GM21367 (cell line): Measurements from ENCODE around the gene ADGRF3.
"Not testable (repeated sequence)": the region's sequence is repeated elsewhere in the genome, so short reads cannot be mapped to it uniquely, and the experiment has no call there.

Experiments used
- ATAC-seq: cut with Tn5 transposase; IDR thresholded peaks from one replicate; pipeline ENCODE4 v1.9.1; 2021; ENCODE audit not compliant: unreplicated experiment

The ADGRF3 gene

GRCh38 chr2:26352892-26353291 is 6.3 kb upstream of the ADGRF3 start:
- no peak for ATAC-seq

- no peak for ATAC-seq
These were observed 4.9 kb upstream of the ADGRF3 start for GRCh38 chr2:26351375-26352090.

GRCh38 chr2:26349690-26350089 is 3.1 kb upstream of the ADGRF3 start:
- ATAC-seq = no peak

- ATAC-seq = no peak
These were observed 787 bp upstream of the ADGRF3 start for GRCh38 chr2:26347286-26347865.

- ATAC-seq = peak; percentile 89
These were observed 790 bp downstream of the ADGRF3 start, which contains the start of gene SELENOI for GRCh38 chr2:26345545-26346453. TSS of gene SELENOI (plus strand) at chr2:26346143. CDS start at chr2:26346233, 90 bp downstream.

GRCh38 chr2:26345283-26345544 is 1.4 kb downstream of the ADGRF3 start:
- ATAC-seq = no peak

- ATAC-seq = no peak
These were observed 1.9 kb downstream of the ADGRF3 start for GRCh38 chr2:26344581-26345282.

GRCh38 chr2:26340831-26341230 is 5.8 kb downstream of the ADGRF3 start:
- ATAC-seq = no peak

- no peak for ATAC-seq
These were observed 9.3 kb downstream of the ADGRF3 start for GRCh38 chr2:26337298-26337697.

GRCh38 chr2:26336719-26337118 is 9.9 kb downstream of the ADGRF3 start:
- no peak for ATAC-seq

- no peak for ATAC-seq
These were observed 11.4 kb downstream of the ADGRF3 start for GRCh38 chr2:26335231-26335630.

- no peak for ATAC-seq
These were observed 13.3 kb downstream of the ADGRF3 start for GRCh38 chr2:26333293-26333692.

GRCh38 chr2:26331321-26331720 is 15.3 kb downstream of the ADGRF3 start:
- ATAC-seq = not testable (repeated sequence)

- ATAC-seq = no peak
These were observed 16.0 kb downstream of the ADGRF3 start for GRCh38 chr2:26330604-26331003.

- ATAC-seq = peak; percentile 82
These were observed 16.5 kb downstream of the ADGRF3 start for GRCh38 chr2:26330114-26330549.

GRCh38 chr2:26329083-26329482 is 17.5 kb downstream of the ADGRF3 start:
- not testable (repeated sequence) for ATAC-seq

- no peak for ATAC-seq
These were observed 19.0 kb downstream of the ADGRF3 start for GRCh38 chr2:26327291-26328272.

GRCh38 chr2:26326514-26326913 is 20.1 kb downstream of the ADGRF3 start:
- no peak for ATAC-seq

GRCh38 chr2:26325851-26326250 is 20.7 kb downstream of the ADGRF3 start:
- no peak for ATAC-seq

- no peak for ATAC-seq
These were observed 21.7 kb downstream of the ADGRF3 start for GRCh38 chr2:26324903-26325302.
